SH-SY5Y (cell line): ENCODE measurements around the gene FBXW8.

Experiments used
- GATA2 ChIP-seq: IDR thresholded peaks from 2 replicates; pipeline ENCODE4 v1.6.1; 2011; ENCODE audit warnings: mild to moderate bottlenecking, low read depth, low read length
- GATA3 ChIP-seq: IDR thresholded peaks from 2 replicates; pipeline ENCODE4 v1.6.1; 2011; ENCODE audit warnings: low read depth, mild to moderate bottlenecking, low read length, moderate library complexity

- TF ChIP-seq GATA3 (no peak), GATA2 (no peak)
Observed at GRCh38 chr12:117064596-117064995, 153.8 kb downstream of the FBXW8 start.
